Brain microvascular endothelial cell (primary cell): ENCODE measurements around the gene STRN.
"Not testable (repeated sequence)": the region's sequence is repeated elsewhere in the genome, so short reads cannot be mapped to it uniquely, and the experiment has no call there.

Source experiments
- DNase-seq: peaks from one replicate; pipeline ENCODE4 v3.0.0-alpha.2; 2020
- H3K27ac ChIP-seq: fragments of 250-450 bp; sonication (Bioruptor Pico); 2 replicates; pipeline ENCODE4 v1.5.1; 2020; ENCODE audit warnings: mild to moderate bottlenecking, moderate library complexity
- H3K27me3 ChIP-seq: fragments of 250-450 bp; sonication (Bioruptor Pico); replicated peaks from 2 replicates; pipeline ENCODE4 v1.5.1; 2020; ENCODE audit warnings: mild to moderate bottlenecking
- H3K36me3 ChIP-seq: fragments of 250-450 bp; sonication (Bioruptor Pico); replicated peaks from 2 replicates; pipeline ENCODE4 v1.5.1; 2020; ENCODE audit warnings: mild to moderate bottlenecking
- H3K4me3 ChIP-seq: 2 replicates; pipeline ENCODE4 v1.5.1; 2011; ENCODE audit warnings: low read depth, mild to moderate bottlenecking, control low read depth, low read length, moderate library complexity
- CTCF ChIP-seq: IDR thresholded peaks from 2 replicates; pipeline ENCODE4 v1.5.1; 2011; ENCODE audit warnings: low read depth, mild to moderate bottlenecking, moderate library complexity, low read length, control low read depth, inconsistent platforms; ENCODE audit errors: missing control alignments
- in situ Hi-C: cut with HindIII; loops from 2 replicates; pipeline ENCODE4 v1.10.0; 2017; ENCODE audit warnings: low sequenced_read_pairs, low pct_ligation_motif_present

STRN gene

DNA sequence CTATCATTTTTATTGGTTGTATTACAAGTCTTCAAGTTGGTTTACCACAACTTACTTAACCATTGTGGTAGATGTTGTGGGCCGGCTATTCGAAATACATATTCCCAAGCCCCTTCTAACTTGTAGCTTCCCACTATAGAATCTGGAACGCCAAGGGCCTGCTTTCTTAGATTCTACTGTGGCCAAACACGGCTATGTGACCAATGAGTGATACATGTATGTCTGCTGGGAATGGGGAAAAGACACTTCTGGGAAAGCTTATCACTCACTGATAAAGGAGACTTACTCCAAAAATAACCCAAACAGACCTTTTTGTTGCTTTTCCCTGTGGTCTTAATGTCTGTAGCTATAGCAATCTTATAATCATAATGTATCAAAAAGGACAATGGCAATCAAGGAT lies 24.5 kb downstream of the STRN start:
- H3K27me3 ChIP-seq = no peaks in the 10 kb centered on the region
- in situ Hi-C loops = no loop called here
- no peaks in the 10 kb centered on the region for H3K36me3 ChIP-seq
- no peak for TF ChIP-seq CTCF
- H3K27ac ChIP-seq = no peak overlapping the region
- DNase-seq = no peak
- H3K4me3 ChIP-seq = no peak overlapping the region

- H3K36me3 ChIP-seq, DNase-seq, H3K4me3 ChIP-seq, in situ Hi-C loops, H3K27ac ChIP-seq, H3K27me3 ChIP-seq: not testable (repeated sequence)
Measured at GRCh38 chr2:36936526-36936925, 29.8 kb downstream of the STRN start.

DNA sequence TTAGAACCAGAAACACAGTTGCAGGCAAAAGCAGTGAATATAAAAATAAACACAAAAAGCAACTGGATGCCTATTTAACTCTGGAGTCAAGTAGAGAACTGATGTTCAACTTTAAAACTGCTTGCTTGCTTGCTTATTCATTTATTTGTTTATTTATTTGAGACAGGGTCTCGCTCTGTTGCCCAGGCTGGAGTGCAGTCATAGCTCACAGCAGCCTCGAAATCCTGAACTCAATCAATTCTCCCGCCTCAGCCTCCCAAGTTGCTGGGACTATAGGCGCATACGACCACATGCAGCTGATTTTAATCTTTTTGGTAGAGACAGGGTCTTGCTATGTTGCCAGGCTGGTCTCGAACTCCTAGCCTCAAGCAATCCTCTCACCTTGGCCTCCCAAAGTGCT lies 34.6 kb downstream of the STRN start:
- H3K27ac ChIP-seq, DNase-seq, H3K36me3 ChIP-seq, H3K4me3 ChIP-seq, in situ Hi-C loops, H3K27me3 ChIP-seq: not testable (repeated sequence)

DNA sequence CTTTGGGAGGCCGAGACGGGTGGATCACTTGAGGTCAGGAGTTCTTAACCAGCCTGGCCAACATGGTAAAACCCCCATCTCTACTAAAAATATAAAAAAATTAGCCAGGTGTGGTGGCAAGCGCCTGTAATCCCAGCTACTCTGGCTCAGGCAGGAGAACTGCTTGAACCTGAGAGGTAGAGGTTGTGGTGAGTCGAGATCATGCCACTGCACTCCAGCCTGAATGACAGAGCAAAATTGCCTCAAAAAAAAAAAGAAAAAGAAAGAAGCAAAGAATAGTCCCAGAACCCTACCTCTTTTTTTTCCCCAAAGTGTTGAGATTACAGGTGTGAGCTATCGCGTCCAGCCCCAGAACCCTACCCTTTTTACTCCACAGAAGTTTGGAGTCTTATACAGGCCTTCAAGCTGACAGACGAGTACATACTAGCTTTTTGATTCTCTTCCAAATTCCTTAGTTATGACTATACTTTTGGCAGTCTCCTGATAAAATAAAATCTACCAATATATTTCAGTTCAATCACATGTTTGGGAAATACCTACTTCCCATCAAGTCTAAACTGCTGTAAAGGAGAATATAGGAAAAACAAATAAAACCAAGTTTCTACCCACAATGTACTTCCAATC lies 35.4 kb downstream of the STRN start:
- H3K4me3 ChIP-seq, H3K27me3 ChIP-seq, in situ Hi-C loops, H3K36me3 ChIP-seq: not testable (repeated sequence)
- H3K27ac ChIP-seq = peak overlapping the region; percentile 1
- peak; percentile 11 for DNase-seq

GRCh38 chr2:36926175-36927132 lies 39.9 kb downstream of the STRN start:
- H3K36me3 ChIP-seq, H3K27ac ChIP-seq, DNase-seq, in situ Hi-C loops, H3K27me3 ChIP-seq, H3K4me3 ChIP-seq: not testable (repeated sequence)

- H3K27me3 ChIP-seq, H3K36me3 ChIP-seq, DNase-seq, H3K4me3 ChIP-seq, H3K27ac ChIP-seq, in situ Hi-C loops: not testable (repeated sequence)
Measured at GRCh38 chr2:36922629-36923028, 43.7 kb downstream of the STRN start.

- in situ Hi-C loops = no loop called here
- no peak overlapping the region for H3K27ac ChIP-seq
- no peaks in the 10 kb centered on the region for H3K36me3 ChIP-seq
- DNase-seq = no peak
- no peak for TF ChIP-seq CTCF
- H3K27me3 ChIP-seq = no peaks in the 10 kb centered on the region
- no peak overlapping the region for H3K4me3 ChIP-seq
Measured at GRCh38 chr2:36921984-36922383, 44.4 kb downstream of the STRN start.

DNA sequence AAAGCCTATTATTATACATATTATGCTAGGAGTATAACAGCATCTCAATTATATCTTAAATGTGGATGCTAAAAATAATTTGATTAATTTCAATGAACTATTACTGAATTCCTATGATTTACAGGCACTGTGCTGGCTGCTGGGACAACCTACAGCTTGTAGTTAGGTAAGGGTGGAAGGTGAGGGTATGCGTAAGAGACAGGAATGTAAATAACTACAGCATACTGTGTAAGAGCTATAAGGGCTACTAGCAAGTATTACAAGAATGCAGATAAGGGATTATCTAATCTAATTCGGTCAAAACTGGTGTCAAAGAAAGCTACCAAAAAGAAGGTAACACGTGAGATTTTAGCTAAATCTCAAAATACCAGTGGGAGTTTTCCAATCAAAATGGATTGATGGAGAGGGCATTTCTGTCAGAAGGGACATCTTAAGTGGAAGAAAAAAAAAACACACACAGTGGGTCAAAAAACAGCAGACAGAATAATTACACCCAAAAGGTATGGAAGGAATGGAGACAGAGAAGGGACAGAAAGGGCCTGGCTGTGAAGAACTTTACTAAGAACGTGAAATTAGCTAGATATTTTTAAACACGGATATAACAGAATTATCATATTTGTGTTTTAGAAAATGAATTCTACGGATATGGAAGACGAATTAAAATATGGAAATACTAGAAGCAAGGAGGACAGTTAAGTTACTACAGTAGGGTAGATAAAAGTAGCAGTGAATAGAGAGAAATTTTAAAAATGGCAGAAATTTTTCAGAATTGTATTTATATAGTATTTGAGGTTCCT lies 47.1 kb downstream of the STRN start:
- Histone ChIP-seq H3K4me3 (no peak overlapping the region), H3K27me3 (no peaks in the 10 kb centered on the region), H3K27ac (no peak overlapping the region), H3K36me3 (no peaks in the 10 kb centered on the region)
- no peak for DNase-seq
- no peak for TF ChIP-seq CTCF
- in situ Hi-C loops = no loop called here
